ENCODE results near the gene CDHR3. TPM values are rescaled to one million over a fixed set of nuclear protein-coding genes. Genes with fewer than 3 reads are reported as not detected.

Gene CDHR3
- total RNA-seq, 2 experiments from 2014 or later, result 0.42 to 2.8 TPM

- TF ChIP-seq CTCF (conservative IDR thresholded peaks at IDR 0.05; ENCODE audit: low read length) (no peak), EZH2phosphoT487 (IDR thresholded peaks at IDR 0.05; ENCODE audit: borderline replicate concordance, low read depth, low read length) (no peak)
- Histone ChIP-seq H3K4me2 (ENCODE audit: low read length) (no peak overlapping the region), H2AFZ (ENCODE audit: low read length) (no peak overlapping the region), H3K9me3 (ENCODE audit: low read length) (0 out of 2 replicates have a peak, but pooled peaks cover 7% of the 10 kb centered on the region), H3K4me1 (ENCODE audit: insufficient read depth, low read length, poor library complexity, severe bottlenecking) (peaks cover 3% of the 10 kb centered on the region), H3K27ac (ENCODE audit: low read depth, low read length, poor library complexity, severe bottlenecking) (no peak overlapping the region), H3K79me2 (ENCODE audit: insufficient read depth, low read depth, low read length) (no peaks in the 10 kb centered on the region), H3K36me3 (ENCODE audit: insufficient read depth, low read length) (no peaks in the 10 kb centered on the region), H4K20me1 (ENCODE audit: insufficient read depth, low read length) (no peaks in the 10 kb centered on the region), H3K9me2 (ENCODE audit: insufficient read depth, low read length) (no peaks in the 10 kb centered on the region), H3K4me3 (ENCODE audit: low read depth, low read length, poor library complexity, severe bottlenecking) (no peak overlapping the region)
- DNase-seq (ENCODE audit: low spot score), result no peak
- intact Hi-C loops (cut with micrococcal nuclease; ENCODE audit: unreplicated experiment), result no loop called here
- no TSS peak for BruUV-seq (replicated peaks)
- ChIA-PET POLR2A (interaction anchor here (0.6 to 2.4 kb wide), 5 partner anchors 13 to 128 kb away, joined by 4 to 8 read pairs (median 5); no protein-coding TSS in a partner anchor), CTCF (ENCODE audit: unreplicated experiment) (interaction anchor here (0.5 kb wide), 1 partner anchor 729 kb away, joined by 3 read pairs; no protein-coding TSS in a partner anchor)
These were observed 74.6 kb downstream of the CDHR3 start for GRCh38 chr7:106037489-106038176.

GRCh38 chr7:106038289-106038688 is 75.2 kb downstream of the CDHR3 start:
- POLR2A ChIA-PET, result interaction anchor here (0.6 to 2.1 kb wide), 2 partner anchors 14 to 127 kb away, joined by 5 to 6 read pairs; no protein-coding TSS in a partner anchor
- Histone ChIP-seq H3K4me1 (ENCODE audit: insufficient read depth, low read length, poor library complexity, severe bottlenecking) (peaks cover 9% of the 10 kb centered on the region), H2AFZ (ENCODE audit: low read length) (no peak overlapping the region), H3K9me3 (ENCODE audit: low read length) (0 out of 2 replicates have a peak, but pooled peaks cover 5% of the 10 kb centered on the region), H3K4me2 (ENCODE audit: low read length) (no peak overlapping the region), H3K9me2 (ENCODE audit: insufficient read depth, low read length) (no peaks in the 10 kb centered on the region), H3K27ac (ENCODE audit: low read depth, low read length, poor library complexity, severe bottlenecking) (no peak overlapping the region), H3K4me3 (ENCODE audit: low read depth, low read length, poor library complexity, severe bottlenecking) (no peak overlapping the region), H4K20me1 (ENCODE audit: insufficient read depth, low read length) (no peaks in the 10 kb centered on the region), H3K36me3 (ENCODE audit: insufficient read depth, low read length) (no peaks in the 10 kb centered on the region), H3K79me2 (ENCODE audit: insufficient read depth, low read depth, low read length) (no peaks in the 10 kb centered on the region)
- no peak for TF ChIP-seq CTCF (conservative IDR thresholded peaks at IDR 0.05; ENCODE audit: low read length)
- TF ChIP-seq EZH2phosphoT487 (IDR thresholded peaks at IDR 0.05; ENCODE audit: borderline replicate concordance, low read depth, low read length), result no peak
- CTCF ChIA-PET (ENCODE audit: unreplicated experiment), result interaction anchor here (0.5 kb wide), 1 partner anchor 730 kb away, joined by 3 read pairs; no protein-coding TSS in a partner anchor
- intact Hi-C loops (cut with micrococcal nuclease; ENCODE audit: unreplicated experiment), result no loop called here
- BruUV-seq (replicated peaks), result no TSS peak
- no peak for DNase-seq (ENCODE audit: low spot score)

GRCh38 chr7:106038916-106039315 is 75.9 kb downstream of the CDHR3 start:
- Histone ChIP-seq H3K9me2 (ENCODE audit: insufficient read depth, low read length) (no peaks in the 10 kb centered on the region), H2AFZ (ENCODE audit: low read length) (no peak overlapping the region), H4K20me1 (ENCODE audit: insufficient read depth, low read length) (no peaks in the 10 kb centered on the region), H3K27ac (ENCODE audit: low read depth, low read length, poor library complexity, severe bottlenecking) (no peak overlapping the region), H3K4me2 (ENCODE audit: low read length) (no peak overlapping the region), H3K79me2 (ENCODE audit: insufficient read depth, low read depth, low read length) (no peaks in the 10 kb centered on the region), H3K4me1 (ENCODE audit: insufficient read depth, low read length, poor library complexity, severe bottlenecking) (peaks cover 9% of the 10 kb centered on the region), H3K9me3 (ENCODE audit: low read length) (no peaks in the 10 kb centered on the region), H3K4me3 (ENCODE audit: low read depth, low read length, poor library complexity, severe bottlenecking) (no peak overlapping the region), H3K36me3 (ENCODE audit: insufficient read depth, low read length) (no peaks in the 10 kb centered on the region)
- intact Hi-C loops (cut with micrococcal nuclease; ENCODE audit: unreplicated experiment), result no loop called here
- DNase-seq (ENCODE audit: low spot score), result no peak
- no TSS peak for BruUV-seq (replicated peaks)
- TF ChIP-seq CTCF (conservative IDR thresholded peaks at IDR 0.05; ENCODE audit: low read length), result no peak
- no peak for TF ChIP-seq EZH2phosphoT487 (IDR thresholded peaks at IDR 0.05; ENCODE audit: borderline replicate concordance, low read depth, low read length)
- ChIA-PET POLR2A (no interaction called here), CTCF (ENCODE audit: unreplicated experiment) (no interaction called here)

Measured in OCI-LY7 (cell line).